ENCODE measurements around the gene NDNF.

DNA sequence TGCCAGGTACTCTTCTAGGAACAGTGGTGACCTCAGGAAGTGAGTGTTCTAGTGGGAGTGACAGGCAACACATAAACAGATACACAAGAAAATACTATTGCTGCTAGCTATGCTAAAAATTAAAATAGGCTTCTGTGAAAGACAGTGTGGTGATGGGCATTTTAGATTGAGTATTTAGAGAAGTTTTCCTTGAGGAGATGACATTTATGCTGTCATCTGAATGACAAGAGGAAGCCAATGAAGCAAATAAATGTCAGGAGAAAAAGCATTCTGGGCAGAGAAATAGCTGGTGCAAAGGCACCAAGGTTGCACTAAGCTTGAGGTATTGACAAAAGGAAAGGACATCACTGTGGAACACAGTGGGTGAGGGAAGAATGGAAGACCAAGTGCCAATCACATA lies 18.0 kb downstream of the NDNF start:
- TF ChIP-seq GATA2 (IDR thresholded peaks at IDR 0.05; ENCODE audit: low read depth, low read length) (no peak), GATA3 (IDR thresholded peaks at IDR 0.05; ENCODE audit: low read depth, low read length) (no peak)

All from SH-SY5Y (cell line).